Amygdala (tissue), 56 donors: ENCODE measurements around the gene AK4.
"Not testable (repeated sequence)": the region's sequence is repeated elsewhere in the genome, so short reads cannot be mapped to it uniquely, and the experiment has no call there.

Experiments
- DNase-seq, 56 donors: peaks; one replicate each; lab custom pipeline; 2025; lab: John Stamatoyannopoulos, UW

Gene AK4

DNA sequence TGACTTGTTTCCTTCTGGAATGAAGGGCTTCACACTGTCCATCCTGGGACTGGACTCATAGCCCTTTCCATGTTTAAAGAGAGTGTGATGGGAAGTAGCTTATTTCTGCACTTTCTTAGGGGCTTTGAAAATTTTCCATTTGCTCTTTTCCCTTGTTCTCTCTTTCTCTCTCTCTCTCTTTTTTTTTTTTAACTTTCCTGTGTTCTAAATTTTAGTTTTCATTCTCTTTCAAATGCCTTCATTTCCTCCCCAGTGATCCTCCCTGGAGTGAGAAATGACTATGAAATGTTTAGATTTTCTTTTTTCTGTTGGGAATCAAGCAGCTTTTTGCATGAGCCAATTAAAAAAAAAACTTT is 2.1 kb downstream of the AK4 start:
- DNase-seq, result no peak

DNA sequence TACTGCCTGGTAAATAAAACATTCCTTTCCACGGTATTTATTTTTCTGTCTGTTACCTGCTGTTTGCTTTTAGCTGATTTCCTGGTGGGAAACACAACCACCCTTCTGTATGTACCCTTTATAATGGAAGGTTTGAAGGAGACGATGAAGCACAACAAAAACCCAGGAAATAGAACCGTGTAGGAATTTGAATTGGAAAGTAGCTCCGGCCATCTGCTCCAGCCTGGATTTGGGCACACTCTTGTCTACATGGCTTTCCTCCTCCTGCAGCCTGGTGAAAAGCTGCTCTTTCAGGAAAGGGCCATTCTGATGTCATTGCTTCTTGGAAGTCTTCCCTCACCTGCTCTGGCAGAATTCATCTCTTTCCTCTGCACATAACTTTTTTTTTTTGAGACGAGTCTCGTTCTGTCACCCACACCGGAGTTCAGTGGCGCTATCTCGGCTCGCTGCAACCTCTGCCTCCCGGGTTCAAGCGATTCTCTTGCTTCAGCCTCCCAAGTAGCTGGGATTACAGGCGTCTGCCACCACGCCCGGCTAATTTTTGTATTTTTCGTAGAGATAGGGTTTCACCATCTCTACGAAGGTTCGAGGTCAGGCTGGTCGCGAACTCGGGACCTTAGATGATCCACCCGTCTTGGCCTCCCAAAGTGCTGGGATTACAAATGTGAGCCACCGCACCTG is 2.7 kb downstream of the AK4 start:
- DNase-seq, result peak in 1 of 56 donors; percentile 8

GRCh38 chr1:65151641-65152040 is 3.6 kb downstream of the AK4 start:
- DNase-seq, result no peak

- DNase-seq, result no peak
Measured at GRCh38 chr1:65153635-65154034, 5.6 kb downstream of the AK4 start.

DNA sequence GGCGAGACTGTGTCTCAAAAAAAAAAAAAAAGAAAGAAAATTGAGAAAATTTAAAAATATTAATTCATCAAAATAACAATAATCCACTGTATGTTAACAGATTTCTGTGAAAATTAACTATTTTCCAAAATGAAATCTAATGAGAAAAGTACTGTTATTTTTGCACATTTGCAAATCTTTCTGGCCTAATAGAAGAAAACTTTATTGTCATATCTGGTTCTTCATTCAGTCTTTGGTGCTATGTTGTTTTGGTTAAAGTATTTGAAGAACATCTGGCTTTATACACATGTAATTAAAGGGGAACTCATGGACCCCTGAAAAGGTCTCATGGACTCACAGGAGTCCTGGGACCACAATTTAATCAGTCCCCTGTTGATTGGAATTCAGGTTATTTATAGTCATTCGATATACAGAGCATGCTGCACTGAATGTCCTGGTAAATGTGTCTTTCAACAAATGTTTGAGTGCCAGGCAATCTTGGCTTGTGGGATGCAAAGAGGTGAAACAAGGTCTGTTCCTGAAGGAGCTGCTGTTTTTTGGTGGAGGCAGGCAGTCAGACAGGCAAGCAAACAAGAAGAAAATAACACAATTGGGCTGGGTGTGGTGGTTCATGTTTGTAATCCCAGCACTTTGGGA is 9.0 kb downstream of the AK4 start:
- DNase-seq, result no peak

GRCh38 chr1:65157546-65157941 is 9.5 kb downstream of the AK4 start:
- no peak for DNase-seq

DNA sequence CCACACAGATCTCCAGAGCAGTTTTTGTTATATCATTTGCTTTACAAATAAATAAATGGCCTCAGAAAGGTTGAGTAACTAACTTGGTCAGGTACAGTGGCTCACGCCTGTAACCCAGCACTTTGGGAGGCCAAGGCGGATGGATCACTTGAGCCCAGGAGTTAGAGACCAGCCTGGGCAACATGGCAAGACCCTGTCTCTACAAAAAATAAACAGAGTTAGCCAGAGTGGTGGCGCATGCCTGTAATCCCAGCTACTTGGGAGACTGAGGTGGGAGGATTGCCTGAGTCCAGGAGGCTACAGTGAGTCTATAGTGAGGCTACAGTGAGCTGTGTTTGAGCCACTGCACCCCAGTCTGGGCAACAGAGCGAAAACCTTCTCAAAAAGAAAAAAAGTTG is 11.3 kb downstream of the AK4 start:
- not testable (repeated sequence) for DNase-seq

DNA sequence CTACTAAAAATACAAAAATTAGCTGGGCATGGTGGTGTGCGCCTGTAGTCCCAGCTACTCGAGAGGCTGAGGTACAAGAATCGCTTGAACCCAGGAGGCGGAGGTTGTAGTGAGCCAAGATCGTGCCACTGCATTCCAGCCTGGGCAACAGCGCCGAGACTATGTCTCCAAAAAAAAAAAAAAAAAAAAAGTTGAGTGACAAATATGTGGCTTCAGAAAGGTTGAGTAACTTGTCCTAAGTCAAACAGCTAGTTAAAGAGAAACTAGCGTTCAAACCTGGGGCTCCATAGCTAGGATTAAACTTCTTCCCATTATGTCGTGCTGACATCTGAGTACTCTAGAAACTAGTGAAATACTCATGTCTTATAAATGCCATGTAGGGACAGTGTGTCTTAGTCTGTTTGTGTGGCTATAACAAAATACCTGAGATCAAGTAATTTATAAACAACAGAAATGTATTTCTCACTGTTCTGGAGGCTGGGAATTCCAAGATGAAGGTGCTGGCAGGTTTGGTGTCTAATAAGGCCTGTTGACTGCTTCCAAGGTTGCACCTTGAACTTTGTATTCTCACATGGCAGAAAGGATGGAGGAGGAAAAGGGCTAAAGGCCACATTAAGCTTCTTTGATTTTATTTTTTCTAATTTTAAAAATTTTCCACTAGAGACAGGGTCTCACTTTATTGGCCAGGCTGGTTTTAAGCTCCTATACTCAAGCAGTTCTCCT is 12.0 kb downstream of the AK4 start:
- DNase-seq, result no peak

GRCh38 chr1:65163201-65163805 is 15.3 kb downstream of the AK4 start:
- no peak for DNase-seq

DNA sequence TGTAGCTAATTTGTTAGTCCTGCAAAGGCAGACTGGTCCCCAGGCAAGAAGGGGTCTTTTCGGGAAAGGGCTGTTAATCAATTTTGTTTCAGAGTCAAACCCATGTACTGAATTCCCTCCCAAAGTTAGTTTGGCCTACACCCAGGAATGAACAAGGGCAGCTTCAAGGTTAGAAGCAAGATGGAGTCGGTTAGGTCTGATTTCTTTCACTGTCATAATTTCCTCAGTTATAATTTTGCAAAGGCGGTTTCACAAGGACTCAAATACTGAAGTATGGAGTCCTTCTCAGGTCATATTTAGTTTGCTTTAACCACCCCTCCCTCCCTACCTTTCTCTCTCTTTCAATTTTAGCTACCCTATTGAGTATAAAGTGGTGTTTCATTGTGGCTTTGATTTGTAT is 16.1 kb downstream of the AK4 start:
- DNase-seq, result not testable (repeated sequence)

- DNase-seq, result no peak
Measured at GRCh38 chr1:65164633-65165032, 16.6 kb downstream of the AK4 start.

DNA sequence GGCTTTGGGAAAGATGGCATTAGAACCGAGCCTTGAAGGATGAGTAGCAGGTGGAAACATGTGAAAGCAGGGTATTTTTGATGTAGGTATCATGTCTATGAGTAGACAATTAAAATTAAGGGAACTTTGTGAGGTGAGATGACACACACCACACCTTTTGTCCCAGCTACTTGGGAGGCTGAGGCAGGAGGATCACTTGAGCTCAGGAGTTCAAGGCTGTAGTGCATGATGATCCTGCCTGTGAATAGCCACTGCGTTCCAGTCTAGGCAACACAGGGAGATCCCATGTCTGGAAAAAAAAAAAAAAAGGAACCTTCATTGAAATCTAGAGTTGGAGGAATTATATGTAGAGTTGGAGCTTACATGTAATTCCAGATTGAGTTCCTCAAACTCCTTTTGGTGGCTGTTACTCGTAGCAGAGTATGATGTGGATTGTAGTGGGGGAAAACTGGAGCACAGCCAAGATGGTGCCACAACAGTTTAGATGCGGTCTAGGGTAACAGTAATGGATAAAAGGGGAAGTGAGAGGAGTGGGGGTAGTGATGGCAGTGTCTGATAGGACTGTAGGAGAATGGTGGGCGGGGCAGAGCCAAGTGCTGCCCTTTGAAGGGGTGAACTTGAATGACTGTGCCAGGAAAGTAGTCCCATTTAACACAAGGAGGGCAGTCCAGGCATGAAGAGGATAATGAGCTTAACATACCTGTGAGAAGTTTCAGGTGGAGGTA is 17.4 kb downstream of the AK4 start:
- peak in 1 of 56 donors; percentile 9 for DNase-seq

DNA sequence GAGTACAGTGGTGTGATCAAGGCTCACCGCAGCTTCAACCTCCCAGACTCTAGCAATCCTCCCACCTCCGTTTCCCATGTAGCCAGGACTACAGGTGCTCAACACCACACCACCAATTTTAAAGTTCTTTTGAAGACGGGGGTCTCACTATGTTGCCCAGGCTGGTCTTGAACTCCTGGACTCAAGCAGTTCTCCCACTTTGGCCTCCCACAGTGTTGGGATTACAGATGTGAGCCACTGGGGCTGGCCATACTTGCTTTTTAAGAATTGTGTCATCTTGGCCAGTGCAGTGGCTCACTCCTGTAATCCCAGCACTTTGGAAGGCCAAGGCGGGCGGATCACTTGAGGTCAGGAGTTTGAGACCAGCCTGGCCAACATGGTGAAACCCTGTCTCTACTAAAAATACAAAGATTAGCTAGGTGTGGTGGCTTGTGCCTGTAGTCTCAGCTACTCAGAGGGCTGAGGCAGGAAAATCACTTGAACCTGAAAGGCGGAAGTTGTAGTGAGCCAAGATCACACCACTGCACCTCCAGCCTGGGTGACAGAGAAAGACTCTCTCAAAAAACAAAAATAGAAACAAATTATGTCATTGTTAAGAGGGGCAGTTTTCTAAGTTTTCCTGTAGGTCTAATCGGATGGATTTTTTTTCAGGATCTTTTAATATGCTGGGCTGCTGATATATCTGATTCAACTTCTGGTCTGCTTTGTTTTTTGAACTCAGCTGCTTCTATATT is 18.7 kb downstream of the AK4 start:
- no peak for DNase-seq

- peak in 1 of 56 donors; percentile 4 for DNase-seq
Measured at GRCh38 chr1:65167586-65168242, 19.7 kb downstream of the AK4 start.

GRCh38 chr1:65168867-65169266 is 20.9 kb downstream of the AK4 start:
- no peak for DNase-seq

DNA sequence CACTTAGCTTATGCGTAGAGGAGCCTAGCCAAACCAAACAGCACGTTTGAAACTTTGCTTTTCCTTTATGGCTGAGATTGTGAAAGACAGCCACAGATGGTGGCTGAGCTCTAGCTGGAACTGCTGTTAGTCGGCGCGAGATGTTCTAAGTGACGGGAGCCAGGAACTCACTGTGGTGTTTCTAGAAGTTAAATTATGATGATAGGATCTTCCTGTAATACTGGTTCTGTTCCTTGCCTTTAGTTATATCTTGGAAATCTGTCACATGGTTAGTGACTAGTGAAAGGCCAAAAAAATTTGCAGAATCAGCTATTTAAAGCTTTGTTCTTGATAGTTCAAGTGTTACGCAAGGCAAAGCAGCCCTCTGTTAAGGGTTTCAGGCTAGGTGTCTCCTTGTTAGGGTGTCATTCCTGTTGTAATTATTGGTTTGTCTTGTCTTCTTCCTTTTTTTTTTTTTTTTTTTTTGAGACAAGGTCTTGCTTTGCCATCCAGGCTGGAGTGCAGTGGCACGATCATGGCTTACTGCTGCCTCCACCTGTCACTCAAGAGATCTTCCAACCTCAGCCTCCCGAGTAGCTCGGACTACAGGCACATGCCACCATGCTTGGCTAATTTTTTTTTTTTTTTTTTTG is 22.6 kb downstream of the AK4 start:
- DNase-seq, result peak in 5 of 56 donors; percentile 2 to 14 (median 5)

- DNase-seq, result no peak
Measured at GRCh38 chr1:65172936-65173690, 25.1 kb downstream of the AK4 start.

DNA sequence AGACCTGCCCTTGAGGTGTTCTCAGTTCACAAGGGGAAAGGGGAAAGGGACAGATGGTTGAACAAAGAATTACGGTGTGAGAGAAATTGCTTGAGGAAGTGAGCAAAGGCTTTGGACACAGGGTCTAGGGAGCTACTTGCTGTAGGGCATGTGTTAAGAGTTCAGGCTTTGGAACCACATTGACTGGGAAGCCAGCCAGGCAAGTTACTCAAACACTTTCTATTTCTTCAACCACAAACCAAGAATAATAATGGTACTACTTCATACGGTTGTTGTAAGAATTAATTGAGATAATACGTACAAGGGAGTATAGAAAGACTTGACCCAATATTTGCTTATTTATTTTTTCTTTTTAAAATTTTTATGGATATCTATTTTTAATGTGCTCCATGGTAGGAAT is 26.6 kb downstream of the AK4 start:
- DNase-seq, result peak in 11 of 56 donors; percentile 7 to 29 (median 10)
